WTC11 (cell line): ENCODE results near the gene FUT7. TPM values are rescaled to one million over a fixed set of nuclear protein-coding genes. Genes with fewer than 3 reads are reported as not detected.

Experiments used
- ATAC-seq: fragments of 200-7000 bp; cut with Tn5 transposase; 2 replicates; pipeline ENCODE4 v1.10.0; 2021; ENCODE audit warnings: mild to moderate bottlenecking, moderate library complexity
- CTCF ChIA-PET: fragments of 300-600 bp; sonication (Branson Sonifier 250); formaldehyde crosslinking; loops from one replicate; lab custom pipeline; 2021; ENCODE audit warnings: antibody characterized with exemption; lab: Charles Lee
- POLR2A ChIA-PET: fragments of 350-600 bp; sonication (Branson Sonifier 250); formaldehyde crosslinking; loops from one replicate; lab custom pipeline; 2021; ENCODE audit warnings: antibody characterized with exemption; lab: Charles Lee
- DNase-seq: peaks from one replicate; pipeline ENCODE4 v3.0.0; 2021; ENCODE audit warnings: low spot score
- H3K27ac Mint-ChIP-seq: 2 replicates; pipeline ENCODE4 v1.8.0; 2021; ENCODE audit warnings: mixed read lengths
- H3K27me3 Mint-ChIP-seq: 2 replicates; pipeline ENCODE4 v1.8.0; 2021; ENCODE audit warnings: low read depth, mild to moderate bottlenecking, moderate library complexity, mixed read lengths
- H3K36me3 Mint-ChIP-seq: 2 replicates; pipeline ENCODE4 v1.8.0; 2021; ENCODE audit warnings: mixed read lengths
- H3K4me1 Mint-ChIP-seq: 2 replicates; pipeline ENCODE4 v1.8.0; 2022; ENCODE audit warnings: mixed read lengths
- H3K4me3 Mint-ChIP-seq: 2 replicates; pipeline ENCODE4 v1.8.0; 2021; ENCODE audit warnings: mild to moderate bottlenecking, moderate library complexity, mixed read lengths
- H3K9me3 Mint-ChIP-seq: 2 replicates; pipeline ENCODE4 v1.8.0; 2021; ENCODE audit warnings: mixed read lengths
- EMX1 ChIP-seq: fragments of 250-450 bp; sonication (Bioruptor Pico); IDR thresholded peaks from 2 replicates; pipeline ENCODE4 v1.8.0; 2021; ENCODE audit warnings: mild to moderate bottlenecking
- FOXK1 ChIP-seq: sonication (generic); formaldehyde crosslinking; IDR thresholded peaks from 2 replicates; pipeline ENCODE4 v1.8.0; 2022; ENCODE audit warnings: mild to moderate bottlenecking, moderate library complexity, missing genetic modification reagents
- GABPB1 ChIP-seq: sonication (generic); formaldehyde crosslinking; IDR thresholded peaks from 2 replicates; pipeline ENCODE4 v1.8.1; 2023; ENCODE audit warnings: mild to moderate bottlenecking, missing genetic modification reagents
- GTF2I ChIP-seq: fragments of 250-450 bp; sonication (Bioruptor Pico); conservative IDR thresholded peaks from 2 replicates; pipeline ENCODE4 v1.4.0; 2021; ENCODE audit warnings: mild to moderate bottlenecking
- NR2C2 ChIP-seq: sonication (generic); formaldehyde crosslinking; IDR thresholded peaks from 2 replicates; pipeline ENCODE4 v1.8.0; 2022; ENCODE audit warnings: mild to moderate bottlenecking, missing genetic modification reagents
- OVOL2 ChIP-seq: fragments of 250-450 bp; sonication (Bioruptor Pico); IDR thresholded peaks from 2 replicates; pipeline ENCODE4 v1.9.0; 2021; ENCODE audit warnings: mild to moderate bottlenecking, borderline replicate concordance
- PRRX2 ChIP-seq: fragments of 250-450 bp; sonication (Bioruptor Pico); IDR thresholded peaks from 2 replicates; pipeline ENCODE4 v1.8.0; 2021; ENCODE audit warnings: mild to moderate bottlenecking
- TCF7 ChIP-seq: sonication (generic); formaldehyde crosslinking; IDR thresholded peaks from 2 replicates; pipeline ENCODE4 v1.8.0; 2022; ENCODE audit warnings: mild to moderate bottlenecking, low read depth, missing genetic modification reagents, moderate library complexity
- ZBTB21 ChIP-seq: sonication (generic); formaldehyde crosslinking; IDR thresholded peaks from 2 replicates; pipeline ENCODE4 v1.8.1; 2023; ENCODE audit warnings: mild to moderate bottlenecking, missing genetic modification reagents, borderline replicate concordance
- ZNF219 ChIP-seq: sonication (generic); formaldehyde crosslinking; IDR thresholded peaks from 2 replicates; pipeline ENCODE4 v1.8.0; 2023; ENCODE audit warnings: missing genetic modification reagents, mild to moderate bottlenecking, borderline replicate concordance
- ZNF232 ChIP-seq: sonication (generic); formaldehyde crosslinking; IDR thresholded peaks from 2 replicates; pipeline ENCODE4 v1.8.0; 2022; ENCODE audit warnings: mild to moderate bottlenecking, missing genetic modification reagents
- ZNF423 ChIP-seq: fragments of 250-450 bp; sonication (Bioruptor Pico); IDR thresholded peaks from 2 replicates; pipeline ENCODE4 v2.1.2; 2022; ENCODE audit warnings: mild to moderate bottlenecking, moderate library complexity
- total RNA-seq: library from RNA; stranded (reverse); gene quantifications from 3 replicates; pipeline ENCODE4 v1.2.3, GENCODE V29; 2021
- TF ChIP-seq, protein P1 (sequence below): sonication (generic); formaldehyde crosslinking; IDR thresholded peaks from 2 replicates; pipeline ENCODE4 v1.8.1; 2022; ENCODE audit warnings: low read depth, missing genetic modification reagents, borderline replicate concordance
- TF ChIP-seq, protein P2 (sequence below): sonication (generic); formaldehyde crosslinking; IDR thresholded peaks from 2 replicates; pipeline ENCODE4 v1.8.0; 2022; ENCODE audit warnings: mild to moderate bottlenecking, missing genetic modification reagents
- TF ChIP-seq, protein P3 (sequence below): sonication (generic); formaldehyde crosslinking; IDR thresholded peaks from 2 replicates; pipeline ENCODE4 v1.8.1; 2022; ENCODE audit warnings: missing genetic modification reagents, borderline replicate concordance
- TF ChIP-seq, protein P4 (sequence below): sonication (generic); formaldehyde crosslinking; IDR thresholded peaks from 2 replicates; pipeline ENCODE4 v1.8.0; 2023; ENCODE audit warnings: mild to moderate bottlenecking, missing genetic modification reagents

FUT7 gene
- total RNA-seq, 1 experiment from 2014 or later, result not detected

DNA sequence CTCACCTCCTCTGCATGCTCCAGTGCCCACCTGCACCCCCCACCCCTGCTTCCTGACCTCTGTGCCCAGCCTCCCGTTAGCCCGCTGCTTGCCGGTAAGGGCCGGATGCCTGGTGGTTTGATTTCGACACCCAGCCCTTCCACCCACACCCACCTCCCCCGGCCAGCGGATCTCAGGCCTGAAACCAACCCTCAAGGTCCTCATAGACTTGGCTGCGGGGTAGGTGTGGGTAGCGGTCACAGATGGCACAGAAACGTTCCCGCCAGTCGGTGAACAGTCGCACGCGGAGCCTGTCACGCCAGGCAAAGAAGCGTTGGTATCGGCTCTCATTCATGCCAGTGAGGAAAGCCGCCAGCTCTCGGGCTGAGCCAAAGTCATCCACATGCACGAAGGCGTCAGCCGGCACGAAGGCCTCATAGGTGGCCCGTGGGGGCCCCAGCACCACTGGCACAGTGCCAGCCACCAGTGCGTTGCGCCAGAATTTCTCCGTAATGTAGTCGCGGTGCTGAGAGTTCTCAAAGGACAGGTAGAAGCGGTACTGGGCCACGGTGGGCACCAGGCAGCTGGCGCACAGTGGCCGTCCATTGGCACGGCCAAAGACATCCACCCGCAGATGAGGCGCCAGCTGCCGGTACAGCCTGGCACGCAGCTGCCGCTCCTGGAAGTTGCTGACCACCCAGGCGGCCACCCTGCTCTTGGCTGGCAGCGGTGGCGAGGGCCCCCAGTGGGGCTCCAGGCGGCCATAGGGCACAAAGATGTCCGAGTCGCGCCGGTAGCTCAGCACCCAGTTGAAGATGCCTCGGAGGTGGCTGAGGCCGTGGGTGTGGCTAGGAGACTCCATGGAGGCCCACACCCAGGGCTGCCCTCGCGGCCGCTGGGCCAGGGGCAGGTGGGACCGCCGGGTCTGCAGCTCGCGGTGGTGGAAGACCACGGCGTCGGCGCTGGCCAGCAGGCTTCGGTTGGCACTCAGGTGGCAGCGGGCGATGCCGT is 1.1 kb downstream of the FUT7 start (continued):
- TF ChIP-seq NR2C2 (no peak), GTF2I (no peak), TCF7 (CRISPR knock-in tag) (no peak), ZNF423 (CRISPR knock-in tag) (no peak), ZNF219 (CRISPR knock-in tag) (no peak), ZBTB21 (no peak)
- TF ChIP-seq, protein P1, sequence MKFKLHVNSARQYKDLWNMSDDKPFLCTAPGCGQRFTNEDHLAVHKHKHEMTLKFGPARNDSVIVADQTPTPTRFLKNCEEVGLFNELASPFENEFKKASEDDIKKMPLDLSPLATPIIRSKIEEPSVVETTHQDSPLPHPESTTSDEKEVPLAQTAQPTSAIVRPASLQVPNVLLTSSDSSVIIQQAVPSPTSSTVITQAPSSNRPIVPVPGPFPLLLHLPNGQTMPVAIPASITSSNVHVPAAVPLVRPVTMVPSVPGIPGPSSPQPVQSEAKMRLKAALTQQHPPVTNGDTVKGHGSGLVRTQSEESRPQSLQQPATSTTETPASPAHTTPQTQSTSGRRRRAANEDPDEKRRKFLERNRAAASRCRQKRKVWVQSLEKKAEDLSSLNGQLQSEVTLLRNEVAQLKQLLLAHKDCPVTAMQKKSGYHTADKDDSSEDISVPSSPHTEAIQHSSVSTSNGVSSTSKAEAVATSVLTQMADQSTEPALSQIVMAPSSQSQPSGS (CRISPR knock-in tag), result no peak
- TF ChIP-seq, protein P2, sequence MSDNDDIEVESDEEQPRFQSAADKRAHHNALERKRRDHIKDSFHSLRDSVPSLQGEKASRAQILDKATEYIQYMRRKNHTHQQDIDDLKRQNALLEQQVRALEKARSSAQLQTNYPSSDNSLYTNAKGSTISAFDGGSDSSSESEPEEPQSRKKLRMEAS, result no peak
- TF ChIP-seq, protein P3, sequence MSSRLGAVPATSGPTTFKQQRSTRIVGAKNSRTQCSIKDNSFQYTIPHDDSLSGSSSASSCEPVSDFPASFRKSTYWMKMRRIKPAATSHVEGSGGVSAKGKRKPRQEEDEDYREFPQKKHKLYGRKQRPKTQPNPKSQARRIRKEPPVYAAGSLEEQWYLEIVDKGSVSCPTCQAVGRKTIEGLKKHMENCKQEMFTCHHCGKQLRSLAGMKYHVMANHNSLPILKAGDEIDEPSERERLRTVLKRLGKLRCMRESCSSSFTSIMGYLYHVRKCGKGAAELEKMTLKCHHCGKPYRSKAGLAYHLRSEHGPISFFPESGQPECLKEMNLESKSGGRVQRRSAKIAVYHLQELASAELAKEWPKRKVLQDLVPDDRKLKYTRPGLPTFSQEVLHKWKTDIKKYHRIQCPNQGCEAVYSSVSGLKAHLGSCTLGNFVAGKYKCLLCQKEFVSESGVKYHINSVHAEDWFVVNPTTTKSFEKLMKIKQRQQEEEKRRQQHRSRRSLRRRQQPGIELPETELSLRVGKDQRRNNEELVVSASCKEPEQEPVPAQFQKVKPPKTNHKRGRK (CRISPR knock-in tag), result no peak

GRCh38 chr9:137030006-137030405 is 1.9 kb downstream of the FUT7 start:
- POLR2A ChIA-PET, result no interaction called here
- Mint-ChIP-seq H3K36me3 (no peaks in the 10 kb centered on the region), H3K4me1 (0 out of 2 replicates have a peak, but pooled peaks cover 2% of the 10 kb centered on the region), H3K27me3 (peaks cover 17% of the 10 kb centered on the region), H3K4me3 (no peak overlapping the region), H3K27ac (no peak overlapping the region), H3K9me3 (no peaks in the 10 kb centered on the region)
- DNase-seq, result no peak
- CTCF ChIA-PET, result interaction anchor here (0.6 to 4.1 kb wide), 91 partner anchors 9 to 429 kb away, joined by 3 to 58 read pairs (median 7); partner anchors contain the start of genes AJM1, CCDC183, CLIC3 and CYSRT1
- TF ChIP-seq EMX1 (CRISPR knock-in tag), result no peak
- TF ChIP-seq GABPB1 (CRISPR knock-in tag), result no peak
- no peak for TF ChIP-seq ZNF232
- no peak for TF ChIP-seq PRRX2 (CRISPR knock-in tag)
- no peak for TF ChIP-seq FOXK1 (CRISPR knock-in tag)
- TF ChIP-seq, protein P4, sequence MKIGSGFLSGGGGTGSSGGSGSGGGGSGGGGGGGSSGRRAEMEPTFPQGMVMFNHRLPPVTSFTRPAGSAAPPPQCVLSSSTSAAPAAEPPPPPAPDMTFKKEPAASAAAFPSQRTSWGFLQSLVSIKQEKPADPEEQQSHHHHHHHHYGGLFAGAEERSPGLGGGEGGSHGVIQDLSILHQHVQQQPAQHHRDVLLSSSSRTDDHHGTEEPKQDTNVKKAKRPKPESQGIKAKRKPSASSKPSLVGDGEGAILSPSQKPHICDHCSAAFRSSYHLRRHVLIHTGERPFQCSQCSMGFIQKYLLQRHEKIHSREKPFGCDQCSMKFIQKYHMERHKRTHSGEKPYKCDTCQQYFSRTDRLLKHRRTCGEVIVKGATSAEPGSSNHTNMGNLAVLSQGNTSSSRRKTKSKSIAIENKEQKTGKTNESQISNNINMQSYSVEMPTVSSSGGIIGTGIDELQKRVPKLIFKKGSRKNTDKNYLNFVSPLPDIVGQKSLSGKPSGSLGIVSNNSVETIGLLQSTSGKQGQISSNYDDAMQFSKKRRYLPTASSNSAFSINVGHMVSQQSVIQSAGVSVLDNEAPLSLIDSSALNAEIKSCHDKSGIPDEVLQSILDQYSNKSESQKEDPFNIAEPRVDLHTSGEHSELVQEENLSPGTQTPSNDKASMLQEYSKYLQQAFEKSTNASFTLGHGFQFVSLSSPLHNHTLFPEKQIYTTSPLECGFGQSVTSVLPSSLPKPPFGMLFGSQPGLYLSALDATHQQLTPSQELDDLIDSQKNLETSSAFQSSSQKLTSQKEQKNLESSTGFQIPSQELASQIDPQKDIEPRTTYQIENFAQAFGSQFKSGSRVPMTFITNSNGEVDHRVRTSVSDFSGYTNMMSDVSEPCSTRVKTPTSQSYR (CRISPR knock-in tag), result no peak
- TF ChIP-seq OVOL2 (CRISPR knock-in tag), result no peak
- no peak for ATAC-seq
